HG03571 (cell line): ENCODE data around the gene CCDC12.
"Not testable (repeated sequence)": the region's sequence is repeated elsewhere in the genome, so short reads cannot be mapped to it uniquely, and the experiment has no call there.

Source experiments
- ATAC-seq: cut with Tn5 transposase; IDR thresholded peaks from one replicate; pipeline ENCODE4 v1.9.1; 2021; ENCODE audit not compliant: unreplicated experiment

Gene CCDC12

GRCh38 chr3:46982546-46982945, 6.0 kb upstream of the CCDC12 start:
- no peak for ATAC-seq

- no peak for ATAC-seq
Observed at GRCh38 chr3:46981932-46982471, 5.5 kb upstream of the CCDC12 start.

- ATAC-seq, result peak; percentile 10
Observed at GRCh38 chr3:46979958-46980497, 3.5 kb upstream of the CCDC12 start.

GRCh38 chr3:46978985-46979944, 2.7 kb upstream of the CCDC12 start, which contains the start of gene NBEAL2:
NBEAL2 (plus strand) TSS chr3:46979666; CDS start chr3:46979862, 196 bp downstream.
- peak; percentile 61 for ATAC-seq

GRCh38 chr3:46978381-46978780, 1.8 kb upstream of the CCDC12 start:
- no peak for ATAC-seq

GRCh38 chr3:46977811-46978195, 1.3 kb upstream of the CCDC12 start:
- ATAC-seq, result no peak

- ATAC-seq, result no peak
Observed at GRCh38 chr3:46974421-46975171, 1.9 kb downstream of the CCDC12 start.

GRCh38 chr3:46972396-46972795, 4.1 kb downstream of the CCDC12 start:
- no peak for ATAC-seq

- no peak for ATAC-seq
Observed at GRCh38 chr3:46971742-46972141, 4.8 kb downstream of the CCDC12 start.

GRCh38 chr3:46971151-46971550, 5.4 kb downstream of the CCDC12 start:
- ATAC-seq, result no peak

GRCh38 chr3:46970391-46971091, 6.0 kb downstream of the CCDC12 start:
- no peak for ATAC-seq

GRCh38 chr3:46968783-46969428, 7.6 kb downstream of the CCDC12 start:
- no peak for ATAC-seq

- ATAC-seq, result no peak
Observed at GRCh38 chr3:46966811-46967210, 9.7 kb downstream of the CCDC12 start.

- no peak for ATAC-seq
Observed at GRCh38 chr3:46965151-46965550, 11.4 kb downstream of the CCDC12 start.

- ATAC-seq, result not testable (repeated sequence)
Observed at GRCh38 chr3:46964038-46964590, 12.4 kb downstream of the CCDC12 start.

- ATAC-seq, result no peak
Observed at GRCh38 chr3:46962990-46963389, 13.6 kb downstream of the CCDC12 start.

- ATAC-seq, result no peak
Observed at GRCh38 chr3:46962427-46962826, 14.1 kb downstream of the CCDC12 start.

GRCh38 chr3:46960835-46961234, 15.7 kb downstream of the CCDC12 start:
- no peak for ATAC-seq

- ATAC-seq, result no peak
Observed at GRCh38 chr3:46960081-46960701, 16.4 kb downstream of the CCDC12 start.

GRCh38 chr3:46959161-46959511, 17.4 kb downstream of the CCDC12 start:
- no peak for ATAC-seq
